Activated CD8-positive, alpha-beta T cell treated with anti-CD3 and anti-CD28 coated beads for 36 hours (primary cell): Measurements from ENCODE around the gene HIBCH. TPM values are rescaled to one million over a fixed set of nuclear protein-coding genes. Genes with fewer than 3 reads are reported as not detected.
"Not testable (repeated sequence)": the region's sequence is repeated elsewhere in the genome, so short reads cannot be mapped to it uniquely, and the experiment has no call there.

Experiments used
- ATAC-seq: fragments of 200-7000 bp; cut with Tn5 transposase; one replicate; pipeline ENCODE4 v1.10.0; 2021; ENCODE audit warnings: mild to moderate bottlenecking, moderate library complexity
- CTCF ChIA-PET: fragments of 350-600 bp; sonication (Branson Sonifier 250); formaldehyde crosslinking; loops from one replicate; lab custom pipeline; 2021; ENCODE audit warnings: antibody characterized with exemption; lab: Charles Lee
- POLR2A ChIA-PET: fragments of 350-600 bp; sonication (Branson Sonifier 250); formaldehyde crosslinking; loops from one replicate; lab custom pipeline; 2021; ENCODE audit warnings: antibody characterized with exemption; lab: Charles Lee
- DNase-seq: peaks from one replicate; pipeline ENCODE4 v3.0.0-alpha.2; 2020
- H3K27ac Mint-ChIP-seq: one replicate; pipeline ENCODE4 v1.8.0; 2021; ENCODE audit warnings: mild to moderate bottlenecking, mixed read lengths
- H3K27me3 Mint-ChIP-seq: one replicate; pipeline ENCODE4 v1.8.0; 2021; ENCODE audit warnings: mixed read lengths
- H3K36me3 Mint-ChIP-seq: one replicate; pipeline ENCODE4 v1.8.0; 2021; ENCODE audit warnings: low read depth, mixed read lengths
- H3K4me1 Mint-ChIP-seq: one replicate; pipeline ENCODE4 v1.8.0; 2021; ENCODE audit warnings: low read depth, mixed read lengths
- H3K4me3 Mint-ChIP-seq: one replicate; pipeline ENCODE4 v1.8.0; 2021; ENCODE audit warnings: mild to moderate bottlenecking, moderate library complexity, mixed read lengths
- H3K9me3 Mint-ChIP-seq: one replicate; pipeline ENCODE4 v1.8.0; 2021; ENCODE audit warnings: mixed read lengths
- CTCF ChIP-seq: fragments of 200-600 bp; IDR thresholded peaks from one replicate; pipeline ENCODE4 v1.8.0; 2022; ENCODE audit warnings: antibody characterized with exemption, mild to moderate bottlenecking
- intact Hi-C: fragments of 100-400 bp; cut with micrococcal nuclease; formaldehyde crosslinking; loops from one replicate; pipeline ENCODE4 v1.10.0; 2022
- total RNA-seq, 2 experiments: library from RNA; stranded (reverse); gene quantifications; one replicate each; pipeline ENCODE4 v1.2.3, GENCODE V29; 2021

Gene HIBCH
- total RNA-seq, 2 experiments from 2014 or later = 17.6 to 19.3 TPM

DNA sequence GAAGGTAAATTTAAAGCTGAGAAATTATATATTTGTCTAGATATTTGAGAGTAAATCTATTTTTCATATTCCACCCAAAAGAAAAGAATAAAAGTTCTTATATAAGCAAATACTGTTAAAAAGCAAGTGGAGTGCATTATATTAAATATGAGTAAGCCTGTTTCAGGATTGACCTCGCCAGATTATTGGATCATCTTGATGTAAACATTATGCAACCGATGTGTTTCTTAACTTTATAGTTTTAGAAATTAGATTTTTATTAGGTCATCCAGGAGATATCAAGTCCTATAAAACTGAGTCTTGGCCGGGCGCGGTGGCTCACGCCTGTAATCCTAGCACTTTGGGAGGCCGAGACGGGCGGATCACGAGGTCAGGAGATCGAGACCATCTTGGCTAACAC lies 156.8 kb downstream of the HIBCH start:
- ATAC-seq = no peak
- H3K9me3 Mint-ChIP-seq = peaks cover 9% of the 10 kb centered on the region
- H3K4me1 Mint-ChIP-seq = no peaks in the 10 kb centered on the region
- ChIA-PET POLR2A (no interaction called here), CTCF (no interaction called here)
- H3K36me3 Mint-ChIP-seq = no peaks in the 10 kb centered on the region
- H3K27ac Mint-ChIP-seq = no peak overlapping the region
- TF ChIP-seq CTCF = no peak
- intact Hi-C loops = no loop called here
- no peak overlapping the region for H3K4me3 Mint-ChIP-seq
- no peaks in the 10 kb centered on the region for H3K27me3 Mint-ChIP-seq
- no peak for DNase-seq

- Mint-ChIP-seq H3K27me3 (no peaks in the 10 kb centered on the region), H3K27ac (no peak overlapping the region), H3K4me3 (no peak overlapping the region), H3K36me3 (no peaks in the 10 kb centered on the region), H3K9me3 (no peaks in the 10 kb centered on the region), H3K4me1 (no peaks in the 10 kb centered on the region)
- ChIA-PET CTCF (interaction anchor here (0.8 kb wide), 1 partner anchor 10 kb away, joined by 5 read pairs; no protein-coding TSS in a partner anchor), POLR2A (interaction anchor here (1.0 kb wide), 1 partner anchor 21 kb away, joined by 3 read pairs; a partner anchor contains a TSS)
- TF ChIP-seq CTCF = no peak
- intact Hi-C loops = no loop called here
- ATAC-seq (no peak), DNase-seq (no peak)
Observed at GRCh38 chr2:190159453-190159852, 160.2 kb downstream of the HIBCH start.

GRCh38 chr2:190158798-190159434 lies 160.7 kb downstream of the HIBCH start:
- intact Hi-C loops = no loop called here
- ATAC-seq = no peak
- H3K27me3 Mint-ChIP-seq = no peaks in the 10 kb centered on the region
- no peaks in the 10 kb centered on the region for H3K4me1 Mint-ChIP-seq
- no peaks in the 10 kb centered on the region for H3K36me3 Mint-ChIP-seq
- ChIA-PET CTCF (no interaction called here), POLR2A (interaction anchor here (1.0 kb wide), 1 partner anchor 21 kb away, joined by 3 read pairs; a partner anchor contains a TSS)
- no peak for TF ChIP-seq CTCF
- no peak overlapping the region for H3K27ac Mint-ChIP-seq
- H3K4me3 Mint-ChIP-seq = no peak overlapping the region
- DNase-seq = no peak
- no peaks in the 10 kb centered on the region for H3K9me3 Mint-ChIP-seq

DNA sequence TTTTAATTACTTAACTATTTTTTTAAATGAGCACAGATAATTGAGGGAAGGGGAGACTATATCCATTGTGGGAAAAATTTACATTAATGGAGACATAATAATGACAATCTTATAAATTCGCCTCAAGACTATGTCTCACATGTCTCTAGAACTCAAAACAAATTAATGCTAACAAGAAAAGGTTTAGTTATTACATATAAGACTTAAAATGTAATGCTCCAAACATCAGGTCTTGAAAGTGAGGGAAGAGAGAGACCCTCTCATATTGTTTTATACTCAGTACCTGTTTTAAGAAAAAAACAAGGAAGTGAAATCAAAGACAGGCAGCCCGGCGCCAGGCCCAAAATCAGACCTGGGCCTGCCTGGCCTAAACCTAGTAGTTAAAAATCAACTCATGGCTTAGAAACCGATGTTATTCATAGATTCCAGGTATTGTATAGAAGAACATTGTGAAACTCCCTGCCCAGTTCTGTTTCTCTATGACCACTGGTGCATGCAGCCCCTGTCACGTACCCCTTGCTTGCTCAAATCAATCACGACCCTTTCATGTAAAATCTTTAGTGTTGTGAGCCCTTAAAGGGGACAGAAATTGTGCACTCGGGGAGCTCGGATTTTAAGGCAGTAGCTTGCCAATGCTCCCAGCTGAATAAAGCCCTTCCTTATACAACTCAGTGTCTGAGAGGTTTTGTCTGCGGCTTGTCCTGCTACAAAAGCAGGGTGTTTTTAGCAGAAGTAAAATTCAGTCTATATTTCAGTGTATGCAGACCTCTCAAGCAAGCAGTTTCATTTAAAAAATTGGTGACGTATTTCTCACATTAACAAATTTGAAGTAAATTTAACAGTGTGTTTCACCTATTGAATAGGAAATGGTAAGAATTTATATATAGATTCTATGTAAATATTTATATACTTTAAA lies 161.8 kb downstream of the HIBCH start:
- H3K27ac Mint-ChIP-seq, CTCF ChIA-PET, H3K9me3 Mint-ChIP-seq, H3K4me1 Mint-ChIP-seq, POLR2A ChIA-PET, H3K36me3 Mint-ChIP-seq, intact Hi-C loops, H3K4me3 Mint-ChIP-seq, ATAC-seq, DNase-seq, H3K27me3 Mint-ChIP-seq: not testable (repeated sequence)

GRCh38 chr2:190156530-190157212 lies 163.0 kb downstream of the HIBCH start:
- no peak overlapping the region for H3K4me3 Mint-ChIP-seq
- H3K27ac Mint-ChIP-seq = no peak overlapping the region
- ChIA-PET POLR2A (no interaction called here), CTCF (no interaction called here)
- intact Hi-C loops = no loop called here
- no peaks in the 10 kb centered on the region for H3K4me1 Mint-ChIP-seq
- no peak for DNase-seq
- no peaks in the 10 kb centered on the region for H3K9me3 Mint-ChIP-seq
- H3K27me3 Mint-ChIP-seq = no peaks in the 10 kb centered on the region
- ATAC-seq = no peak
- no peaks in the 10 kb centered on the region for H3K36me3 Mint-ChIP-seq
- no peak for TF ChIP-seq CTCF

Other genes with a start within 250 kb of the HIBCH start
- 10 to 100 TPM in 1 of 2 experiments, 1 to 10 TPM in 1; 8.5 to 10.2 TPM for gene INPP1, start 23.8 kb upstream of the HIBCH start, total RNA-seq
- gene MFSD6, start 88.5 kb upstream of the HIBCH start, total RNA-seq = 10 to 100 TPM; 31.5 to 32.8 TPM
- 10 to 100 TPM; 17.2 to 19.5 TPM for gene NEMP2, start 214.9 kb upstream of the HIBCH start, total RNA-seq